HG02571 (cell line): Measurements from ENCODE around the gene MLLT10.

Experiments
- ATAC-seq: cut with Tn5 transposase; IDR thresholded peaks from one replicate; pipeline ENCODE4 v1.9.1; 2021; ENCODE audit warnings: mild to moderate bottlenecking, moderate library complexity; ENCODE audit not compliant: unreplicated experiment

MLLT10 gene

DNA sequence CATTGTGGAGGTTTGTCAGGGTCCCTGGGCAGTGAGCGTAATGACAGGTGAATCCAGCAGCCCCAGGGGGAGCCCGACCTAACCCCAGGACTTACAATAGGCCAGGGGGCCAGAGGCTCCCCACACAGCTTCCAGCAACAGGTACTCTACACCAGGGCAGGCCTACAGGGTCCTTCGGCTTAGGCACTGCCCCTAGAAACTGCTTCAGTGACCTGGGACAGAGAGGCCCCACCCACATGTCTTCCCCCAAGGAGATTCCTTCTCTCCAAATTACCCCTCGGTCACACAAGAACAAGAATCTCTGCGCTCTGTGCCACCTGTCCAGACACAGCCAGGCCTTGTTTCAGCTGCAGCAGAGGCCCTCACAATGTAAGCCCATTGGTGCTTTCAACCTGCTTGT, 32.9 kb upstream of the MLLT10 start:
- ATAC-seq = no peak

DNA sequence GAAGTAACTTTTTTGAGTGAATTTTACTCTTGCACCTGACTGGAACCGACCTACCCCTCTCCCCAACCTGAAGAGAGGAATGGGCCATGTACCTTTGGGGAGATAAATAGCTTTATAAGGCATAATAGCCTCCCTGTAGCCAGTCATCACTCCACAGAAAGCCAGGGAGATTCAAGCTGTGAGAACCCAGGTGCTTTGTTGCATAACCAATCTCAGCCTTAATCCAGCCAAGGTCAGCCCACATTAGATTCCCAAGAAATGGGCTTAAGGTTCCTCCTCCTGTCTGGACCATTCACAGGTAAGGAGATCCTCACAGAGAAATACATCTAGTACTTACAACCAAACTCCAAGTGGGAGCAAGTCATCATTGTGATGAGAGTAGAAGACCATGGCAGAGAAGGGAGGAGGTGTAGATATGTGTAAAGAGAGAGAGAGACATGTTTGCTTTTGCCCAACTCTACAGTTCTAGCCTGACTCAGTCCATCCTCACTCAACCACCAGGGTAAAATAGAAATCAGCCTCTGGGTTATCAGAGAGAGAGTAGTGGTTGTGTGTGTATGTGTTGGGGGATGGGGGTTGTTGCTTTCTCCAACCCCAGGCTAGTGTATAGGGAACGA, 32.2 kb upstream of the MLLT10 start:
- no peak for ATAC-seq

DNA sequence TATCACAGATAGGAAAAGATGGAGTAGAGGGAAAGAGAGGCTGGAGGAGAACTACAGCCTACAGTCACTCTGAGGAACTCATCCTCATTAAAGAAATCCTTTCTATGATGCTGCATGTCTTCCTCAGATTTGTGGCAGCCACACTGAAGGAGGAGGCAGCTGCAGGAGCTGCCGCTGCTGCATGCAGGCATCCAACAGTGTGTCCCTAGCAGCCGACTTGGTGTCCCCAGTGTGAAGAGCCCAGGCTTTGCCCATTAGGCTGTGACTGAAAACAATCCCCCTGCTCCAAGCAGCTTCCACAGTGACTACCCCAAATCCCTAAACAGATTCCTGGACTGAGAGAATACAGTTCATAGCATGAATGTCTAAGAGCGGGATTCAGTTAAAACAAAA, 31.7 kb upstream of the MLLT10 start:
- no peak for ATAC-seq

DNA sequence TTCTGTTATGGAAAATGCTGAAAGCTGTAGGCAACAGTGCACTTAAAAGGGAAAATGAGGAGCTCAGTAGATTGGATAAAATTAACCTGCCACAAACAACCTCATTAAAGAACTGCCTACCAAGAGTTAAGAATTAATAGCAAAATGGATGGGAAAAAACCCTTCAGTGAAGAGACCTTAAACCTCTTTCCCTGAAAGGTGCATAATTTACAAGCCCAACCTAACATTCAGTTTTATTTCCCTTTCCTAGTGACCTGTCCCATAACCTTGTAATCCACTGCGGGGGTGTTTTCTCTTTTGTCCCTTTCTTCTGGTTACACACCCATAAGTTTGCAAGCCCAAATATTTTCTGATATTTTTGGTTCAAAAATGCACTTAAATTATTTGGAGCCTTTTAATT, 30.5 kb upstream of the MLLT10 start:
- no peak for ATAC-seq

DNA sequence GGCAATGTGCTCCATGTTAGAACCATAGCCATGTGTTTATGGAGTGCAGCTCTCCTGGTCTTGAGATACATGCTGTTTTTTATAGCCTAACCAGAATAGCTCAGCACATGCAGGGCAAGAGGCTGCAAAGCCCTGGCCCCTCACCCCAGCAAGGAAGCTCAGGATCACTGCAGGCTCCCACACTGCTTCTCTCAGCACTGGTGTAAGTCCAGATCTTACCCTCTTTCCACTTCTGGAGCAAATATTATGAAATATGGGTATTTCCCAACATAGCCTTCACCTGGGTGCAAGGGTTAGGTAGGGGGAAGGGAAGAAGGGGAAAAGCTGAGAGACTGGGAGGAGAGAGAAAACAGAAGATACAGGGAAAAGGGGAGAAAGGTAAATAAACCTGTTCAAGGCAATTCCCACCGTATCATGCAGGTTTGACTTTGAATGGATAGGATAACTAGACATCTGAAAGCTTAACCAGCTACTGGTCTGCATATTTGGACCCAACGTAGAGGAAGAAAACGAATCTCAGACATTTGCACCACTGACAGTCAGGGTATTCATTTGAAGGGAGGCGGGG, 28.2 kb upstream of the MLLT10 start:
- ATAC-seq = no peak

DNA sequence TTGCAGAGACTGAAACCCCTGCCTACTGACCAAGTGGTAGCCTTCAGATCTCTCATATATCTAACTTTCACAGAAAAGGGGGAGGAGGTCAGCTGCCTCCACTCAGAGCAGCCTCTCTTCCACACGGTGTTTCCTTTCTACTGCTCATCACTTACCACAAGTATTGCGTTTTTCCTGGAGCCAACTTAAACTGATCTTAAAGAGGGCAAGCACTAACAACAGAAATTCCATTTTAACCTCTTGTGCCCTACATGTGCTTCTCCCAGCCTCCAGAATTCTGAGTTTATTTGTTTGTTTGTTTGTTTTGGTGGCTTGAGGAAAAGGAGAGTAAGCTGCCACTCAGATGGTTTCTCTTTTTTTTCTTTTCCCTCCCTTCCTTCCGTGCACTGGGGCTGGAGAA, 27.7 kb upstream of the MLLT10 start:
- ATAC-seq = no peak

DNA sequence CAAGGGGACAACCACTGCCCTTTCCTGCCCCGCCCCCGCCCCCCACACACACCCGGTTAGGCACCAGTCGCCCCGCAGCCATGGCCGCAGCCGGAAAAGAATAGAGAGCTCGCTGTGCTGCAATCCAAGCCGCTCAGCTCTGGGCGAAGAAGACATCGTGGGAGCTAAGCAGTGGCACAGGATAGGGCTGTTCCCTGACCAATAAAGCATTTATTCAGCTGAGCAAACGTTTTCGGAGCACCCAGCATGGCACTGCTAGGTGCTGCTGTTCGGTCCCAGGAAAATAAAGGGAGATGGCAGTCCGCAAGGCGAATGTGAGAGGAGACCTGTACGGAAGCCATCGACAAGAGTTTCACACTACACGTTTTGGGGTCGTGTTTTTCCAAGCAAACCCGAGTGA, 26.9 kb upstream of the MLLT10 start:
- ATAC-seq = no peak

DNA sequence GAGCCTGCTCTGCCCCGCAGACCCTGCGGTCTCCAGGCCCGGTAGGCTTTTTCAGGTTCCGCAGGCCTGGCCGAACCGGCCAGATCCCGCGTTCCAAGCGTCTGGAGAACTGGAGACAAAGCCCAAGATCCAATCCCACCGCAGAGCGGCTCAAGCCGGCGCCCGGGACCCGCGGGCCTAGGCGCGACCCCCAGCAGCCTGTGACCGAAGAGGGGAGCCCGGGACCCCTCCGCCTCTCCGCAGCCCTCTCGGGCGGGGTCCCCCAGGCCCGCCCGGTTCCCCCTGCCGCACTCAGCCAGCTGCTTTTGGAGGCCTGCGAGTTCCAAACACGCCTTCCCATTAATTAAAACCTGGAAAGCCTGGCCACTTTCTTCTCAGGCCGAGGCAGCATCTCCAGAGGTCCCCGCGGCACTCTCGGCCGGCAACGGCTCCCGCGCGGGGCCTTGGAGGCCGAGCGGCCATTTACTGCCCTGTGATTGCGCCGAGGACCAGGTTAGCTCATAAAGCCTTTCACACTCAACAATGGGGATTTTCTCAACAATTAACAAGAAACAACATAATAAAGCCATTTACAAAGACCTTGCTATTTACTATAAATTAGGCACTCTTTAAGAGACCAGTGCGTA, 25.2 kb upstream of the MLLT10 start:
- ATAC-seq = no peak

DNA sequence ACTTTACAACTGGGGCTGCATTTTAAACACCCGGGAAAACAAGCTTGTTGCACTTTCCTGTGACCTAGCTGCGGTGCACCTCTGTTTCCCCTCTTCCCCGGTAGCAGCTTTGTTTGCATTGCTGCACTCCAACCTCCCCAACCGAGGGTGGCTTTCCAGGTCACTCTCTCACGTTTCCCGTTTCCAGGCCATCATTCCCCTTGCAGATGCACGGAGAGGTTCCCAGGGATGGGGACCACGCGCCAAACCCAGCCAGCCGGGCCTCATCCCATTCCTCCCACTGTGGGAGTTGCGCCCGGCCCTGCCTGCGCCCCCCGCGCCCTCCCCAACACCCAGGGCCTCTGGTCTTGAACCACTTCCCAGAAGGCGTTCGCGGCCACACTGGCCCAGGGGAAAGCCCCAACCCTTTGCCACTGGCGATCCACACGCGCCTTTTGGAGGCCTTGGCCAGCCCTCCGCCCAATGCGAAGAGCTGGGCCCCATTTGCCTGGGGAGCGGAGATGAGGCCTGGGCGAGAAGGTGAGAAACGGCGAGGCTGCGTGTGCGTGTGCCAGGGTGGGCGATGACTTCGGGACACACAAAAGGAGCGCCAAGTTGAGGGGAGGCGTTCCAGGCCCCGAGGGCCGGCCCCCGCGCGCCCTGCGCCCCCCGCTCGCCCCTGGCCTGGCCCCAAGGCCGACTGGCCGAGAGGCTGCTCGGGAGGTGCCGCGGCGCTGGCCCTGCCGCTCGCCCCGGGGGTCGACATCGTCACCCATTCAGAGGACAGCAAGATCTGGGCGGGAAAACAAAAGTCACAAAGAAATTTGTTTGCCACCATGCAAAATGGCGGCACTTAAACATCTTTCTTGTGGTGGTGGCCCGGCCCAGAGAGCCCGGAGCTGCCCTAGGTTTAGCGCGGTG, 24.4 kb upstream of the MLLT10 start:
- no peak for ATAC-seq

DNA sequence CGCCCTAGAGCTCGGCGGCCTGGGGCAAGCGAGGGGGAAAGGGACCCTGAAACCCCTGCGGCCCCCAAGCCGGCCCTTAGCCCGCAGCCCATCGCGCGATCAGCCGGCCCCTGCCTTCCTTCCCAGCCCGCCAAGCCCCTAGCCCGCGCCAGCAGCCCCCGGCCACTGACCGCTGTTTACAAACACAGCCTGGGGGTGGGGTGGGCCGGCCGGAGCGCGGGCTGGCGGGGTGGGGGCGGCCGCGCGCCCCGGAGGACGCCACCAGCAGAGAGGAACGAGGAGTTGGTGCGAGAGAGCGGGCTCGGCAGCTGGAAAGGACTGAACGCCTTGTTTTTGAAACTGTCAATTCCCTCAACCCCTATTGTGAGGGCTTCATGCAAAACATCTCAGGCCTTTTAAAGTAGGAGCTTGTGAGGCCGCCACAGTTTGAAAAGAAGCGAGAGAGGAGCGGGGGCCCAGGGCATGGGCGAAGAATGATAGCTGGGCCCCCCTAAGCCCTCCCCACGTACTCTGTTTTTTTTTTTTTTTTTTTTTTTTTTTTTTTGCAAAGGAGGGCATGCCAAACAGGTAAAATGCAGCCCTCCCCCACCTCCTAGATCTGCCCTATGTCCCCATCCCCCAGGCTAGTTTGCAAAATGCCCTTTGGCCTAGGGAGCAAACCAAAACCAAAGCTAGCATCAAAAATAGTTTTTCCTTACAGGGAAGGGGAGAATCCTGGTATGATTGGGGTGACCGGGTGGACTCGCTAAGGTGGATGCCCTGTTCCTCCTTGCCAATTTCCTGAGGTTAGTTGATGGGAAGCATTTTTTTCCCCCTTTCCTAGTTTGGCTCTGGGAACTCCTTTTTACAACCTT, 23.6 kb upstream of the MLLT10 start:
- ATAC-seq = no peak

DNA sequence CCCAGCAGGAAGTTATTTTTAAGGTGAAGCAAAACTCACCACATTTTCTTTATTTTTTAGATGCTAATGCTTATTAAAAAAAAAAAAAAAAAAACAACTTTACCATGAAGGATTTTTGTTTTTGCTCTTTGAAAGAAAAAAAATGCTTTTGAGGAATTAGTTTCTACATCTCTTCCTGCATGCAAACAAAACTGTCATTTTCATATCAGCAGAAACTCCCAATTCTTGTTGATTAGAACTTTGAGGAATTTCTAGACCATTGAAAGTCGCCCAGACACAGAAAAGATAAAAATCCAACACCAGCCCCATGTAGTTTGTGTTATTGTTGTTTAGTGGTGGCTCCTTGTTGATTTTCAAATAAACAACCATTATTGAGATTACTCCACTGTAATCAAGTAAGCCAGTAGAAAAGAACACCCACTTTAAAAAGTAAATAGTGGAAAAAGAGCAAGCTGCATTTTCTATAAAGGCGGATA, 22.9 kb upstream of the MLLT10 start:
- no peak for ATAC-seq

DNA sequence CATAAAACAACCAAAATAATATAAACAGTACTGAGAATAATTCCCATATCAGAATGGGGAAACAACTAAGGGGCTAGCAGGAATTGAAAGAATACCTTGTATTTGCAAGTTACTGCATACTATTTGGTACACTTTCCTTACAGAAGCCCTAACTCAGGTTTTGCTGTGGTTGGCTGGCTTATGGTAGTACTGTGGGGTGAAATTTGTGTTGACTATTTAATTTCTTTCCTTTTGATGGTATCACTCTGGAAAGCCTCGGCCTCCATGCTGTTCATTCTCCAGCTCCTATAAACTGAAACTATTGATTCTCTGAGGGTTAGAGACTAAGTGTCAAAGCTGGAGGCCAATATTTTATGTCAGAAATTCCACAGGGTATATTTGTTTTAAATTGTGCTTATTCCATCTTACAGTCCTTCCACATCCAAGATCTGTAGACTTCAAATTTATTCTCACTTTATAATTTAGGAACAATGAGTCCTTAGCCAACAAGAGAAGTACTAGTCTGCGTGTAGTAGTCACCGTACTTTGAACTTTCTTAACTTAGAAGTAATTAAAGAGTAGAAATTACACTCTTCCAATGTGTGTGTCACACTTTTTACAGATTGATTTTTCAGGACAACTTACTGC, 22.0 kb upstream of the MLLT10 start:
- ATAC-seq = no peak

DNA sequence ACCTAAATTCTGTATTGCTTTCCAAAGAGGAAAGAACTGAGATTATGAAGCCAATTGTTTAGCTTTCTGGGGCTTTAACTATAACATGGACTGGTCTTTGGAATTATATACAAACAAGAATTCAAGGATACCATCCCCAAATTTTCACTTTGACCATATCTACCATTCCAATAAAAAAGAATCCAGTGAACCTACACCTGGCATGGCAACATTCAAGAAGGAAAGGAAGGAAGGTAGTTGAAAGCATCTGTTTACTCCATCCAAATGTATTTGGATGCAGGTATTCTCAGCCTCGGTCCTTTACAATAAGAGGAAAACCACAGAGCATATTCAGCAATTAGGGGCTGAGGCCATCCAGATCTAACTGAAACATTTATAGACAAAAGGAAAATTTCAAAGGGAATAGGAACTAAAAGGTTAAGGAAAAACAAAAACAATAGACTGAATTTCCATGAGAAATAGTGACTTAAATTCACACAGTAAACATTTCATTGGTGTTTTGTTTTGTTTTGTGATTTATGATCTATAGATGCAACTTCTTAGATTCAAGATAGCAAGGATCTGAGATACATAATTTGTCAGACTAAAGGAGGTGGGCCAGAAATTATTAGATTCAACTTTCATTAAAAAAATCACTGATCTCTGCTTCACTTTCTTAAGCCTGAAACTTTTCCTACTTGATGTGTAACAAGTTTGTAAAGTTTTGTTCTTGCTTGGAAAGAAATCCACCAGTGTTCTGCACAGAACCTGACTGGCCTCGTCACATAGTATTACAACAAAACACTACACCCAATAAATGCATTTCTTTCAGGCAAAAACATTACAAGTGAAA, 21.2 kb upstream of the MLLT10 start:
- ATAC-seq = no peak

DNA sequence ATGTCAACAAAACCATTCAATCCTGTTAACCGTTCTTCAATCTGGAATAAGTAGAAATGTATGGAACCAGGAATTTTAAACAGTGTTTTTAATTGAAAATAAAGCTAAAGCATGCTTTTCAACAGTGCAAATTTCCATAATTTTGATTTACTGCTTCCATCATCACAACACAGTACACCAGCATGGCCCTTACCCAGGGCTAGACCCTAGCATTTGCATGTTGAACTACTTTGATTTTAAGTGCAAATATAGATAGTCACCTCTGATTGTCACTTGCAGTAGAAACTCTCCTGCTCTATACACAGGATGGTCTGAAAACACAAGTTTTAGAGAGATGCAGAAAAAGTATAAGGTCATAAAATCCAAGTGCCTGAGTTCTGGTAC, 20.6 kb upstream of the MLLT10 start:
- ATAC-seq = no peak

DNA sequence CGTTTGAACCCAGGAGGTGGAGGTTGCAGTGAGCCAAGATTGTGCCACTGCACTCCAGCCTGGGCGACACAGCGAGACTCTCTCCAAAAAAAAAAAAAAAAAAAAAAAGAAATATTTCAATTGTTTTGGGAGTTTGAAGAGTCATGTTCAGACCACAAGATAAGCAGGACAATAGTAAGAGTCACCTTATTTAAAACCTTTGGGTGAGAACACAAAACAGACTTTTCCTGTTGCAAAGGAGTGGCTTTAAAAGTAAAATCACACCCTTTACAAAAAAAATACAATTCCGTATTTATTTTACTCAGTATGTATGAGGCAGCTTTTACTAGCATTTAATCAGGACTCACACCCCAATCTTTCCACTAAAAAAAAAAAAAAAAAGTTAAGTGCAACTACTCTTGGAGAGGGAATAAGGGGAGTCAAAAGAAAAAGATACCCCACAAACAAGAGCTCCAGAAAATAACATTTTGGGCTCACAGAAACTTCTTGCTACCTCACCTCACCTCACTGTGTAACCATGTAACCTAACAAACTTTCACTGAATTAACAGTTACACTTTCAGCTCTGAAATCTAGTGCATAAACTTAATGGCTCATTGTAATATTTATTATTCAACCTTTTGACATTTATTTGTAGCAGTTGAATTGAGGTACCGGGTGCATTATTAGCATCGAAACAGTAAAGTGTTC, 19.8 kb upstream of the MLLT10 start:
- no peak for ATAC-seq

DNA sequence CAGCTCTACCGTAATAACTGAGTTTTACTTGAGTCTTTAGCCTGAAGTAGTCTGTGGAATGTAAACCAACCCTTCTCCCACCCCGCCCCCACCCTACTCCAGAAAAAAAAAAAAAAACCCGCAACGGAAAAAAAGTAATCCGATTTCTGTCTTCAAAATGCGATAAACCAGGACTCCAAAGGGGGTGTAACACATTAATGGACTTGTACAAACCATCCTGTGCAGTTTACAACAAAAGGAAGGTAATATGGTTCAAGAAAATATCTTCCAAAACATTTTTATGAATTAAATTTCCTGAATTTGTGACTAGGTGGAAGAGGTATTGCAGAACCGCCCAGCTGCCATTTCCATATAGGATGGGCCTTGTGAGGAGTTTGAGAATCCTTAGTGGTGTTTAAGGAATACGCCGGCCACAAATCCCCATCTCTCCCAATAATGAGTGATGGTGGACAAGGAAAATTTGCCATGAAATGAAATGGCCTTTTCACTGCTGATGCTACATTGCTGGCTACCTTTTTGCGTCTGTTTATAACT, 19.1 kb upstream of the MLLT10 start:
- no peak for ATAC-seq

DNA sequence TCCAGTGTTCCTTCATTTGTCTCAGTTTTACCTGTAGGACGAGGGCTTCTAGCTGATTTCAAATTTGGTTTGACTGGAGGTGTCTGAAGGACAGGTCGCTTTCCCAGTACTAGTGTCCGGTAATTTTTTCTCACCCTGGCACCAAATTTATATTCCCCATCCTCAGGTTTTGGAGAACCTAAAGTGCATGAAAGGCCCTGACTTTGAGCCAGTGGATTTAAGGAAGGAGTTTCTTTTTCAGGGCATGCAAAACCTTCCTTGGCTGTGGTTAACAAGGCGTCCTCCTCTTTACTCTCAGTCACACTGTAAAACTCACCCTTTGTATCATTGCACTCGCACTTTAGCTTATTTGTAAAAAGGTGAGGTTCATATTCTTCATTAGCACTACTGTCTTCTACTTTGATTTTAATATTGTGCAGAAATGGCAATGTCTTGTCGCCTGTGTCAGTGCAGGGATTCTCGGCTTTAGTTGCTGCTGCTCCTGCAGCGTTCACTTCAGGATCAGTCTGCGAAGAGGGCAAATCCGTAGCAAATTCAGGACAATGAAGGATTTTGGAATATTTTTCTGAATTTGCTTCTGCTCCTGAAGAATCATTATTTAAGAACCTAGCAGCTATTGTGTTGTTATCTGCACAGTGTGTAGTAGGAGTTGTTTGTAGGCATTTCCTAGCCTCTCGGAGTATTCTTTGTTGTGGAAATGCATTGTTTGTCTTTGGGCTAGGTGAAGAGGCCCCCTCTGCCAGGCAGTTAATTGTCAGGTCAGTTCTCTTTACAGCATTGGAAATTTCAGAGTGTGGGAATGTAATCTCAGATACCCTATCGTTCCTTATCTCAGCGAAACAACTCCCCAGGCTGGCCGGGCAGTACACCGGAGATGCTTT, 18.4 kb upstream of the MLLT10 start:
- no peak for ATAC-seq
